ENCODE results near the gene ATL1.
A peak's percentile ranks its signal among the peaks of the same experiment; 100 is the strongest.

Gene ATL1

GRCh38 chr14:50523271-50524041 lies 36.5 kb upstream of the ATL1 start:
- TF ChIP-seq, protein P1, sequence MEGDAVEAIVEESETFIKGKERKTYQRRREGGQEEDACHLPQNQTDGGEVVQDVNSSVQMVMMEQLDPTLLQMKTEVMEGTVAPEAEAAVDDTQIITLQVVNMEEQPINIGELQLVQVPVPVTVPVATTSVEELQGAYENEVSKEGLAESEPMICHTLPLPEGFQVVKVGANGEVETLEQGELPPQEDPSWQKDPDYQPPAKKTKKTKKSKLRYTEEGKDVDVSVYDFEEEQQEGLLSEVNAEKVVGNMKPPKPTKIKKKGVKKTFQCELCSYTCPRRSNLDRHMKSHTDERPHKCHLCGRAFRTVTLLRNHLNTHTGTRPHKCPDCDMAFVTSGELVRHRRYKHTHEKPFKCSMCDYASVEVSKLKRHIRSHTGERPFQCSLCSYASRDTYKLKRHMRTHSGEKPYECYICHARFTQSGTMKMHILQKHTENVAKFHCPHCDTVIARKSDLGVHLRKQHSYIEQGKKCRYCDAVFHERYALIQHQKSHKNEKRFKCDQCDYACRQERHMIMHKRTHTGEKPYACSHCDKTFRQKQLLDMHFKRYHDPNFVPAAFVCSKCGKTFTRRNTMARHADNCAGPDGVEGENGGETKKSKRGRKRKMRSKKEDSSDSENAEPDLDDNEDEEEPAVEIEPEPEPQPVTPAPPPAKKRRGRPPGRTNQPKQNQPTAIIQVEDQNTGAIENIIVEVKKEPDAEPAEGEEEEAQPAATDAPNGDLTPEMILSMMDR (IDR thresholded peaks at IDR 0.05; ENCODE audit: low read depth, low read length): no peak
- H3K4me3 ChIP-seq (ENCODE audit: low read depth, low read length): no peak overlapping the region

- H3K4me3 ChIP-seq (ENCODE audit: low read depth, low read length): no peak overlapping the region
- TF ChIP-seq, protein P1 (IDR thresholded peaks at IDR 0.05; ENCODE audit: low read depth, low read length): no peak
Measured at GRCh38 chr14:50524060-50524459, 35.9 kb upstream of the ATL1 start.

GRCh38 chr14:50524731-50525515 lies 35.0 kb upstream of the ATL1 start:
- TF ChIP-seq, protein P1 (IDR thresholded peaks at IDR 0.05; ENCODE audit: low read depth, low read length): no peak
- H3K4me3 ChIP-seq (ENCODE audit: low read depth, low read length): no peak overlapping the region

GRCh38 chr14:50528000-50528399 lies 31.9 kb upstream of the ATL1 start:
- H3K4me3 ChIP-seq (ENCODE audit: low read depth, low read length): no peak overlapping the region
- TF ChIP-seq, protein P1 (IDR thresholded peaks at IDR 0.05; ENCODE audit: low read depth, low read length): no peak

GRCh38 chr14:50529288-50530179 lies 30.4 kb upstream of the ATL1 start:
- H3K4me3 ChIP-seq (ENCODE audit: low read depth, low read length): peak overlapping the region; percentile 96
- TF ChIP-seq, protein P1 (IDR thresholded peaks at IDR 0.05; ENCODE audit: low read depth, low read length): no peak

GRCh38 chr14:50530358-50530757 lies 29.6 kb upstream of the ATL1 start:
- H3K4me3 ChIP-seq (ENCODE audit: low read depth, low read length): peak overlapping the region; percentile 96

More at GRCh38 chr14:50530358-50530757, 29.6 kb upstream of the ATL1 start:
- TF ChIP-seq, protein P1 (IDR thresholded peaks at IDR 0.05; ENCODE audit: low read depth, low read length): no peak

All from WI38 (cell line).